Amniotic epithelial cell (primary cell): ENCODE results near the gene ANO6.
A peak's percentile ranks its signal among the peaks of the same experiment; 100 is the strongest.
"Not testable (repeated sequence)": the region's sequence is repeated elsewhere in the genome, so short reads cannot be mapped to it uniquely, and the experiment has no call there.

Source experiments
- DNase-seq: peaks from one replicate; pipeline ENCODE4 v3.0.0-alpha.2; 2010; ENCODE audit warnings: low read depth

ANO6 gene

GRCh38 chr12:45215419-45216229 lies at the start of gene ANO6:
ANO6 (plus strand) TSS chr12:45216095; CDS start chr12:45216322, 227 bp downstream.
- peak; percentile 84 for DNase-seq

GRCh38 chr12:45168976-45169375 lies 46.9 kb upstream of the ANO6 start:
- no peak for DNase-seq

GRCh38 chr12:45170456-45171042 lies 45.3 kb upstream of the ANO6 start:
- DNase-seq = peak; percentile 74

- DNase-seq = not testable (repeated sequence)
These were observed 42.6 kb upstream of the ANO6 start for GRCh38 chr12:45173293-45173692.

- DNase-seq = no peak
These were observed 41.3 kb upstream of the ANO6 start for GRCh38 chr12:45174595-45174994.

- DNase-seq = no peak
These were observed 37.1 kb upstream of the ANO6 start for GRCh38 chr12:45178771-45179170.

- DNase-seq = no peak
These were observed 33.4 kb upstream of the ANO6 start for GRCh38 chr12:45182511-45182910.

GRCh38 chr12:45183246-45183645 lies 32.6 kb upstream of the ANO6 start:
- peak; percentile 29 for DNase-seq

- no peak for DNase-seq
These were observed 31.5 kb upstream of the ANO6 start for GRCh38 chr12:45184147-45184963.

- no peak for DNase-seq
These were observed 29.1 kb upstream of the ANO6 start for GRCh38 chr12:45186762-45187161.

- no peak for DNase-seq
These were observed 26.0 kb upstream of the ANO6 start for GRCh38 chr12:45189766-45190403.

GRCh38 chr12:45191239-45191638 lies 24.7 kb upstream of the ANO6 start:
- peak; percentile 62 for DNase-seq

- no peak for DNase-seq
These were observed 23.2 kb upstream of the ANO6 start for GRCh38 chr12:45192707-45193106.

- DNase-seq = peak; percentile 91
These were observed 15.3 kb upstream of the ANO6 start for GRCh38 chr12:45200491-45201043.

- peak; percentile 44 for DNase-seq
These were observed 12.1 kb upstream of the ANO6 start for GRCh38 chr12:45203767-45204166.

GRCh38 chr12:45204757-45205156 lies 11.1 kb upstream of the ANO6 start:
- peak; percentile 28 for DNase-seq

GRCh38 chr12:45205165-45205825 lies 10.6 kb upstream of the ANO6 start:
- no peak for DNase-seq

GRCh38 chr12:45208604-45209487 lies 7.0 kb upstream of the ANO6 start:
- DNase-seq = peak; percentile 71

- no peak for DNase-seq
These were observed 6.1 kb upstream of the ANO6 start for GRCh38 chr12:45209784-45210183.

GRCh38 chr12:45212064-45212463 lies 3.8 kb upstream of the ANO6 start:
- no peak for DNase-seq
